GM19372 (cell line): Measurements from ENCODE around the gene UBQLN1.
A peak's percentile ranks its signal among the peaks of the same experiment; 100 is the strongest.
"Not testable (repeated sequence)": the region's sequence is repeated elsewhere in the genome, so short reads cannot be mapped to it uniquely, and the experiment has no call there.

Experiments used
- ATAC-seq: cut with Tn5 transposase; IDR thresholded peaks from one replicate; pipeline ENCODE4 v1.9.1; 2021; ENCODE audit warnings: mild to moderate bottlenecking, low read depth, moderate library complexity; ENCODE audit not compliant: unreplicated experiment

UBQLN1 gene

DNA sequence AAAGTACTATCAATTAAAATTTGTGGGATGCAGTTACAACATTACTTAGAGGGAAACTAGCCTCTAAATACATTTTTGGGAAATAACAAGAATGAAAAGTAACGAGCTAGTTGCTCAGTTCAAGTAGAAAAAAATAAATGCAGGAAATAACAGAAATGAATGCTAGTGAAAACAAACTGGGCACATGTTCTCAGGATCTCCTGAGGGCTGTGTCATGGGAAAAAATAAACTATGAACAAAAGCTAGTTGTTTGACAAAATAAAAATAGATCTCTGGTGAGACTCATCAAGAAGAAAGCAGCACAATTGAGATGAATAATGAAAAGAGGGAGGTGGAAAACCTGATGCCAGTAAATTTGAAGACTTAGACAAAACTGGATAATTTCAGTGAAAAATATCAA is 68.5 kb downstream of the UBQLN1 start:
- no peak for ATAC-seq

DNA sequence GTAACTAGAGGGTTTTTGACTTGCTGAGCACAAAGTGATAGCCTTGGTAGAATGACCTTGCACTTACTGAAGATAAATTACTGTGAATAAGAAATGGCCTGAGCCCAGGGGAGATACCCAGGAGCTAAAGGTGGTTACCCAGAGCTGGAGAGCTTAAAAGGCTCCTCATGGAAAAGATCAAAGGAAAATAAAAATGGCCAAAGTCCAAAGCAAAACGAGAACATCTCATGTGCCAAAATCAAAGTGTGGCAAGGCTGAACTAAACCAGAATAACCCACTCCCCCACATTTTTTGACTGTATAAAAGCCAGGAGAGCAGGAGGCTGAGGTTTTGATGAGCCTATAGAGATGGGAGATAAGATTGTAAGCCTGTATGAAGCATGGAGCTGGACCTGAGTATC is 70.4 kb downstream of the UBQLN1 start:
- ATAC-seq, result no peak

DNA sequence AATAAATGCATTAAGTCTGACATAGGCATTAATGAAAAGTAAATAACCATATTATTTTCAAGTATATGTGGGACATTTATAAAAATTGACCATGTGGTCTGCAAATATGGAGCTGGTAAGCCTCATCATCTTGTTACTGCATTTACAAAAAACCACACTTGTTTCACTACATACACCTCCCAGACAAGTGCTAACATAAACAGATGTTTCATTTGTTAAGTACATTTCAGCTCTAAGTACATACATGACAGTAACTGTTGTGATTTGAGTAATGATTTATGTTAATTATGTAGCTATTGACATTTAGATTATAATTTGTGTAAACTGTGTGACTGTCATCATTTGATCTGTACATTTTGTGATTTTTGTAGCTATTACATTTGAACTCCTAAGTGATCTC is 70.9 kb downstream of the UBQLN1 start:
- no peak for ATAC-seq

DNA sequence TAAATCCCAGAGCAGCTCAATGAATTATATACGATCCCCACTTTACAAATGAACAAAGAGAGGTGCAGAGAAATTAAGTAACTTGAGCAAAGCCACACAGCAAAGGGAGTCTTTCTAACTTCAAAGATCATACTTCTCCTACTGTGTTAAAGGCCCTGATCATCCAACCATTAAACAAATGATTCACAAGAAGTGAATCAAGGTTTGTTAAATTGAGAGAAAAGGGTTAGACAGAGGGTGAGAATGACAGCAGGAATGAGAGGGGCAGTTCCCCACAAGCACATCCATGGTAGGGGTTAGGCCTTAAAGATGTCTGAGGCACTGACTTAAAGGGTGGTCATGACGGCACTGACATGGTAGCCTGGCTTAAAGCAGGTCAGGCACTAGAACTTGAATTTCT is 74.1 kb downstream of the UBQLN1 start:
- ATAC-seq, result no peak

DNA sequence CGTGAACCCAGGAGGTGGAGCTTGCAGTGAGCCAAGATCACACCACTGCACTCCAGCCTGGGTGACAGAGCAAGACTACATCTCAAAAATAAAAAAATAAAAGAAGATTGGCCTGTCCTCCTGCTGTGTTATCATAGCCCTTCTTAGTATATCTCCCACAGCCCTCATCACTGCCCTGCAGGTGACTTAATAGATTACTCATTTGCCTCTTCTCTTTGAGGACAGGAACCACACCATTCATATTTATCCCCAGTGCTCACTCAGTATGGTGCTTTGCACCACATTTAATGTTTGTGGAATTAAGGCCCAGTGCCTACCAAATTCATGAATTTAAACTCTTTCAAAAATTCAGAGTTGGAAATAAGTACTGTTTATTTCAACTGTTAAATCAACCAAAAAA is 74.5 kb downstream of the UBQLN1 start:
- no peak for ATAC-seq

DNA sequence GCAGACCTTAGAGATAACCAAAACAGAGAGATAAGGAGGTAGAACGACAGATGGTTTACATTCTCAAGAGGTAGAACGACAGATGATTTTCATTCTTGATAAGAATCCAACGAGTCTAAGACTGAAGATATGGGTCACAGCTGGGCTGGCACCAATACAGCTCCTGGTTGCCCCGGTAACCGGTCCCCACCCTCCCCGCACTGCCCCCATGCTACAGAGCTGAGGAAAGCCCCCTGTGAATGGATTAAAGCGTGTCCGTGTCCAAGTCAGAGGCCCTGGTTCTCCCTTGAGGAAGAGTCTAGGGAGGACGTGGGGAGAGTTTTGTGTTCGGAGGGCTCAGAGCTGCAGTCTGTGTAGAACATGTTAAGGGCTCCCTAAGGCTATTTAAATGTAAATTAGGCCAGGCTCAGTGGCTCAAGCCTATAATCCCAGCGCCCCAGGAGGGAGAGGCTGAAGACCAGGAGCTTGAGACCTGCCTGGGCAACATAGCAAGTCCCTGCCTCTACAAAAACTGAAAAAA is 76.8 kb downstream of the UBQLN1 start:
- ATAC-seq, result no peak

DNA sequence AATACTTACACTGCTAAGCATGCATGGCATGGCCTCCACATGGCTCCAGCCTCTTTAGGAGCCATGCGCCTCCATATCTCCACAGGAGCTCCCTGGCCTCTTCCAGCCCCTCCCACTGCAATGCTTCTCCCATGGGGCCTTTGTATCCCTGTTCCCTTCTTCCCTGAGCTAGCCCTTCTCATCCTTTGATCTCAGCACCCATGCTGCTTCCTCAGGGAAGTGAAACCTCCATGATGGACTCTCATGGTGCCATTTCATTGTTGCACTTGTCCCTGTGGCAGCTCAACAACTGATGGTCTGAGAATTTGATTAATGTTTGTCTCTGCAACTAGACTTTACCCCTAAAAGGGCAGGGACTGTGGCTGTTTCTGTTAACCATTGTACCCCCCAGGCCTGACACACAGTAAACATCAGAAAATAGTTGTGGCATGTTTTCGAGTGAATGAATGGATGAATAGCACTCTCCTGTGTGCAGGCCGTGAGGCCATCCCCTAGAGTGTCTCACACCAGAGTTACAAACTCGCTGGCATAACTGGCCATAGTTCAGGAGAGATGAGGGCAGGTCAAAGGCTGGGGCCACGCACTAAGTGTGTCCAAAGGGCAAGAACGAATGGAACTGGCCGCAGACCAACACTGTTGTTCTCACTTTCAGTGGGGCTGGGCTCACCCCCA is 78.2 kb downstream of the UBQLN1 start:
- ATAC-seq, result no peak

DNA sequence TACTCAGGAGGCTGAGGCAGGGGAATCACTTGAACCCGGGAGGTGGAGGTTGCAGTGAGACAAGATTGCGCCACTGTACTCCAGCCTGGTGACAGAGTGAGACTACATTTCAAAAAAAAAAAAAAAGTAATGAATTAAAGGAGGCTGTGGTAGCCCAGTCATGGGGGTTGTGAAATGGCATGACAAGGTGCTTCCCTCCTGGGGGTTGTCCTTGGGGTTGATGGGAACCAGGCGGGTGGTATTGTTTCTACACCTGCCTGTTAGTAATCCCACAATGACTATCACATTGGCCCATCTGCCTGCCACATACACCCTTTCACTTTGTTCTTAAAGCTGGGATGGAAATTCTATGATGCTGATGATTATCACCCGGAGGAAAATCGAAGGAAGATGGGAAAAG is 79.2 kb downstream of the UBQLN1 start:
- ATAC-seq, result no peak

DNA sequence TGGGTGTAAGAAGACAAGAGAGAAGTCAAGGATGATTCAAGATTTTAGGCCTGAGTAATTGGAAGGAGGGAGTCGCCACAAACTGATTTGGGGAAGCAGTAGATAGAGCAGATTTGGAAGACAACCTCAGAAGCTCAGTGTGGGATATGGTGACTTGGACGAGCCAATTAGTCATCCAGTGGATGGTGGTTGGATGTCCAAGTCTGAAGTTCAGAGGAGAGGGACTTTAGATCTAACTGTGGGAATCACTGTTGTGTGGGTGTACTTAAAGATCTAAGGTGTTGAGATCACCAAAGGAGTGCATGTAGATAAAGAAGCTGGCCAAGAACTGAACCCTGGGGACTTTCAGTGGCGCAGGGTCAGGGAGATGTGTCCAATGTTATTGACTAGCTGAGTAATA is 82.6 kb downstream of the UBQLN1 start:
- ATAC-seq, result no peak

DNA sequence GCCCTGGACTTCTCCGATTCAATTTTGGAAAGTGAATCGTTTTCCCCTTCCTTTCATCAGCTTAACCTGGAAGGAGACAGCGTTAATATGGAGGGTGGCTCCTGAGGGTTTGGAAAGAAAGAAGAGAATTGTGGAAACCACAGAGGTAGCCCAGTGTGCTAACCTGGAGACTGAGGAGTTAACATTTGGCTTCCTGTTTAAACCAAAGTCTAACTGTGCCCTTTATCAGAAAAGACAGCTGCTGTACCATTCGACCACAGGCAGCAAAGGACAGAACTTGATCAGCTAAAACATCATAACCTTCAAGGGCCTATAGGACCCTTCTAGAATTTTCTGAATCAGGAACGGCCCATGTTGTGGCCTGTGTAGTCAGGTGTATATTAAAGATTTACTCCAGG is 84.1 kb downstream of the UBQLN1 start:
- ATAC-seq, result peak; percentile 24

DNA sequence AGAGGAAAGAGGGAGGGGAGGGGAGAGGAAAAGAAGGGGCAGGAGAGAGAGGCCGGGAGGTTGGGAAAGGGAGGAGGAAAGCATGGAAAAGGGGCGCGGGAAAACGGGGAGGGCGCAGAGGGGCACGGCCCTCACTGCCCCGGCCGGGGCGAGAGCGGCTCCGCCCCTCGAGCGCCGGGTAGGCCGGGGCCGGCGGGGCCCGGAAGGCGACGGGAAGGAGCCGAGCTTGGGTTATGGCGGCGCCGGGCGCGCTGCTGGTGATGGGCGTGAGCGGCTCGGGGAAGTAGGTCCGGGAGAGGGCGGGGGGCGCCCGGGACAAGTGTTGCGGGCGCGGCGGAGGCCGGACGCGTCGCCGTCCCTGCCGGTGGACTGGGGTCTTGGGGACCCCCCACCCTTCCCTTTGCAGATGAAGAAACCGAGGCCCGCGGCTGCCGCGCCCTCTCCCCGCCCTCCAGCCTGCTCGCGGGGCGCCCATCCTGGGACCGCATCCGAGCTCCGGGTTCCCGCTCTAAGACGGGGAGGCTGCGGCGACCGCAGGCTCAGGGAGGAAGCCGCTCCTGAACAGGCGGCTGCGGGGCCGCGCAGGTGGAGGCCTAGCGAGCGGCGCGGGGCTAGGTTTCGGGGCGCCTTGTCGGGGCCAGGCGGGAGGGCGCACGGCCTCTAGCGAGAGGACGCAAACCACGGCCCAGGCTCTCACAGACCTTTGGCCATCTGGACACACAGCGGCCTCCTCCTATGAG is 84.6 kb downstream of the UBQLN1 start, which contains the start of gene IDNK:
Gene IDNK, plus strand, starts transcription at position 205 of the 740 bp plus-strand sequence. Its CDS starts 29 bp downstream, at position 234.
- peak; percentile 74 for ATAC-seq

DNA sequence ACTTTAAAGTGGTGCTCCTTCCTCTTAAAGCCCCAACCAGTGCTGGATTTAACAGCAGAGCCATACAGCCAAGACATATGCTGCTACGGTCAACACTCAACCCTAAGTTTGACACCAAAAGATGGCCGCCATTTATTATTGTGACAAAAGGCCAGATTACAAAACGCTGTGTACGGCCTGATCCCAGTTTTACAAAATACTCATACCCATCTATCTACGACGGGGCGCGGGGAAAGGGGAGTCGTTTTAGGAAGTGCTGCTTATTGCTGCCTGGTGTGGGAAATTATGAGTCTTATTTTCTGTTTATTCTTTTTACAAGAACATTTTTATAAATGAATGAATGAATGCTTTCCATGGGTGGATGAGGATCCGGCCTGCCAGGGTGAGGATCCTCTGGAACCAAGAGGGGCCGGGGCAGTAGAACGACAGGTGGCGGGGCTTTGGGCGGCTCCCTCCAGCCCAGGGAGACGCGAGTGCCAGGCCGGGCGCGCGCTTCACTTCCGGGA is 85.3 kb downstream of the UBQLN1 start:
- peak; percentile 46 for ATAC-seq

DNA sequence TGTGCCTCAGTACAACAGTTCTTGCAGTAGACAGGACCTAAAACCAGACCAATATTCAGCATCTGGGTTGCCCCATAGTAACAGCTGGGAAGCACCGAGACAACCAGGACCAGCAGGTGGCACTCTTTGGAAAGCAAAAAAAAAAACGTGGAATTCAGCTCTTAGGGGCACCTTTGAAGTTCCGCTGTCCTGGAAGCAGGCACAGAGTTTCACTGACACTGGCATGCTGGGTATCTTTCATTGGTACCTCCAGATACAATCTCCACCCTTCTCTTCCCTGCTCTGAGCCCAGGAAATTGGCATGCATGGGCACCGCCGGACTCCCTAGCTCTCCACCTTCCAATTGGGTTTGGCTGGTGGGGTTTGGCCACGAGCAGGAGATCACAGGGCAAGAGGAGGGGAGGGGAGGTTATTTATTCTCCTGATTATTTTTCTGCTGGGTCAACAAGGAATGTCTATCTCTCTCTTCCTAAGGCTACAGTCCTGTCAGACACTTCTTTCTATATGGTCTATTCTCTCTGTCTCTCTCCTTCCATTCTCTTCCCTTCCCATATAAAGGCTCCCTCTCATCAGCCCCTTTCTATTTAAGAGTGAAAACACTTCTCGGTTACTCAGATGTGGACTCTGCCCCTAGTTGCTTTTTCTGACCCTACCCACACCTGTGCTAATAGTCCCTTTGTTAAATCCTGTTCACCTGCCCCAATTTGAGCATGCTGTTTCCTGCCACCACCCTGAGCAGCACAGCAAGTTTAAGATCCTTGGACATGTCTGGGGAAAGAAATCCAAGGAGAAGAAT is 86.7 kb downstream of the UBQLN1 start:
- no peak for ATAC-seq

DNA sequence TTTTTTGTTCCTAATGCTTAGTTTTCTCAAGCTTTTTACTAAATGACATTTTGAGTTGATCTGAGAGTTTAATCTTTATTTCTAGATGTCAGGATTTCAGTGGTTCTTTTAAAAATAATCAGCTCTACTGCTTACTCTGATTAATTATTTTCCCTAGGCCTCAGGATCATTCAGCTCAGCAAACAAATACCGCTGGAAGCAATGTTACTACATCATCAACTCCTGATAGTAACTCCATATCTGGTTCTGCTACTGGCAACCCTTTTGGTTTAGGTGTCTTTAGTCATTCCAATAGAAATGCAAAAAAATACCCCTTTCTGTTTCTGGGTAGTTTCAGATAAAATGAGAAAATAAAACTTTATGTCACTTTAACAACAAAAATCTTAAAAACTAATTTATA is 90.5 kb downstream of the UBQLN1 start:
- ATAC-seq, result no peak

DNA sequence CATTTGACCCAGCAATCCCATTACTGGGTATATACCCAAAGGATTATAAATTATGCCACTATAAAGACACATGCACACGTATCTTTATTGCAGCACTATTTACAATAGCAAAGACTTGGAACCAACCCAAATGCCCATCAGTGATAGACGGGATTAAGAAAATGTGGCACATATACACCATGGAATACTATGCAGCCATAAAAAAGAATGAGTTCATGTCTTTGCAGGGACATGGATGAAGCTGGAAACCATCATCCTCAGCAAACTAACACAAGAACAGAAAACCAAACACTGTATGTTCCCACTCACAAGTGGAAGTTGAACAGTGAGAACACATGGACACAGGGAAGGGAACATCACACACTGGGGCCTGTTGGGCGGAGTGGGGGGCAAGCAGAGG is 94.5 kb downstream of the UBQLN1 start:
- ATAC-seq, result not testable (repeated sequence)
